Loucy (cell line): Measurements from ENCODE around the gene ERP27.
A peak's percentile ranks its signal among the peaks of the same experiment; 100 is the strongest.

Source experiments
- H2AFZ ChIP-seq: fragments of 200-600 bp; sonication (generic); 2 replicates; pipeline ENCODE4 v1.6.0; 2016; ENCODE audit warnings: antibody characterized with exemption, mild to moderate bottlenecking, low read length, moderate library complexity
- H3F3A ChIP-seq: fragments of 200-600 bp; 2 replicates; pipeline ENCODE4 v1.6.0; 2016; ENCODE audit warnings: antibody characterized with exemption, low read depth, mild to moderate bottlenecking
- H3K27me3 ChIP-seq: fragments of 200-600 bp; sonication (generic); 2 replicates; pipeline ENCODE4 v1.6.1; 2014; ENCODE audit warnings: low read length, mild to moderate bottlenecking; ENCODE audit not compliant: insufficient read depth, poor library complexity, severe bottlenecking
- H3K36me3 ChIP-seq: fragments of 200-600 bp; sonication (generic); 2 replicates; pipeline ENCODE4 v1.6.1; 2016; ENCODE audit warnings: low read length; ENCODE audit not compliant: insufficient read depth
- H3K4me1 ChIP-seq: fragments of 200-600 bp; sonication (generic); 2 replicates; pipeline ENCODE4 v1.5.1; 2014; ENCODE audit warnings: low read length, mild to moderate bottlenecking; ENCODE audit not compliant: insufficient read depth, poor library complexity, severe bottlenecking
- H3K4me2 ChIP-seq: fragments of 200-600 bp; sonication (generic); 2 replicates; pipeline ENCODE4 v1.6.0; 2014; ENCODE audit warnings: antibody characterized with exemption, low read length, low read depth, mild to moderate bottlenecking; ENCODE audit not compliant: poor library complexity, severe bottlenecking
- H3K4me3 ChIP-seq: fragments of 200-600 bp; sonication (generic); 2 replicates; pipeline ENCODE4 v1.5.1; 2014; ENCODE audit warnings: low read length, mild to moderate bottlenecking, mixed read lengths; ENCODE audit not compliant: poor library complexity, severe bottlenecking
- H3K79me2 ChIP-seq: fragments of 200-600 bp; sonication (generic); 2 replicates; pipeline ENCODE4 v1.6.1; 2014; ENCODE audit warnings: low read length; ENCODE audit not compliant: insufficient read depth
- H3K9ac ChIP-seq: fragments of 200-600 bp; sonication (generic); 2 replicates; pipeline ENCODE4 v1.6.0; 2014; ENCODE audit warnings: mild to moderate bottlenecking, low read depth, low read length, moderate library complexity; ENCODE audit not compliant: poor library complexity, severe bottlenecking
- H3K9me2 ChIP-seq: fragments of 200-600 bp; sonication (generic); replicated peaks from 2 replicates; pipeline ENCODE4 v1.6.1; 2016; ENCODE audit warnings: low read depth, low read length, mixed read lengths
- H3K9me3 ChIP-seq: fragments of 200-600 bp; sonication (generic); 2 replicates; pipeline ENCODE4 v1.6.1; 2014; ENCODE audit warnings: mild to moderate bottlenecking, antibody characterized with exemption, low read length, low read depth; ENCODE audit not compliant: insufficient read depth
- H4K20me1 ChIP-seq: fragments of 200-600 bp; sonication (generic); 2 replicates; pipeline ENCODE4 v1.6.0; 2014; ENCODE audit warnings: antibody characterized with exemption, low read length, mild to moderate bottlenecking; ENCODE audit not compliant: insufficient read depth, poor library complexity, severe bottlenecking
- EZH2phosphoT487 ChIP-seq: fragments of 200-600 bp; IDR thresholded peaks from 2 replicates; pipeline ENCODE4 v1.6.1; 2018; ENCODE audit warnings: antibody characterized with exemption, mild to moderate bottlenecking, moderate library complexity, borderline replicate concordance
- TF ChIP-seq, protein P1 (sequence below): fragments of 200-600 bp; sonication (generic); conservative IDR thresholded peaks from 2 replicates; pipeline ENCODE4 v1.5.1; 2014; ENCODE audit warnings: mild to moderate bottlenecking, antibody characterized with exemption, low read length

The ERP27 gene

DNA sequence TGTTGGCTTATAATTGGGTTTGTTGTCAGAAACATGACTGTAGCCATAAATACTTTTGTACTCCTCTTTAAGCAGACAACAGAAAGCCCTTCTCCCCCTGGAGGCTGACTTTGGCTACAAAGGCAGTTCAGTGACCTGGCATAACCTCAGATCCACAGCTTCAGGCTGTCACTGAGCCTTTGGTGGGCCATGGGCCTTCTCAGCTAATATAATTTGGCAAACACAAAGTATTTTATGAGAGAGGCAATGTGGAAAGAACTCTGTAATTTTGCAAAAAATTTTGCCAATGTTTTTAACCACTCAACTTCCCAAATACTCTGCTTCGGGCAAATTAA, 37.1 kb downstream of the ERP27 start:
- Histone ChIP-seq H3K4me2 (no peak overlapping the region), H4K20me1 (no peaks in the 10 kb centered on the region), H3K4me1 (peaks cover 34% of the 10 kb centered on the region), H3K36me3 (no peaks in the 10 kb centered on the region), H3K27me3 (no peaks in the 10 kb centered on the region), H2AFZ (no peak overlapping the region; the same call in 1 of the 2 replicates), H3K9ac (no peak overlapping the region), H3K79me2 (no peaks in the 10 kb centered on the region), H3F3A (no peaks in the 10 kb centered on the region), H3K4me3 (no peak overlapping the region), H3K9me2 (no peaks in the 10 kb centered on the region), H3K9me3 (no peaks in the 10 kb centered on the region)
- TF ChIP-seq EZH2phosphoT487, result no peak
- TF ChIP-seq, protein P1, sequence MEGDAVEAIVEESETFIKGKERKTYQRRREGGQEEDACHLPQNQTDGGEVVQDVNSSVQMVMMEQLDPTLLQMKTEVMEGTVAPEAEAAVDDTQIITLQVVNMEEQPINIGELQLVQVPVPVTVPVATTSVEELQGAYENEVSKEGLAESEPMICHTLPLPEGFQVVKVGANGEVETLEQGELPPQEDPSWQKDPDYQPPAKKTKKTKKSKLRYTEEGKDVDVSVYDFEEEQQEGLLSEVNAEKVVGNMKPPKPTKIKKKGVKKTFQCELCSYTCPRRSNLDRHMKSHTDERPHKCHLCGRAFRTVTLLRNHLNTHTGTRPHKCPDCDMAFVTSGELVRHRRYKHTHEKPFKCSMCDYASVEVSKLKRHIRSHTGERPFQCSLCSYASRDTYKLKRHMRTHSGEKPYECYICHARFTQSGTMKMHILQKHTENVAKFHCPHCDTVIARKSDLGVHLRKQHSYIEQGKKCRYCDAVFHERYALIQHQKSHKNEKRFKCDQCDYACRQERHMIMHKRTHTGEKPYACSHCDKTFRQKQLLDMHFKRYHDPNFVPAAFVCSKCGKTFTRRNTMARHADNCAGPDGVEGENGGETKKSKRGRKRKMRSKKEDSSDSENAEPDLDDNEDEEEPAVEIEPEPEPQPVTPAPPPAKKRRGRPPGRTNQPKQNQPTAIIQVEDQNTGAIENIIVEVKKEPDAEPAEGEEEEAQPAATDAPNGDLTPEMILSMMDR, result peak; percentile 51

DNA sequence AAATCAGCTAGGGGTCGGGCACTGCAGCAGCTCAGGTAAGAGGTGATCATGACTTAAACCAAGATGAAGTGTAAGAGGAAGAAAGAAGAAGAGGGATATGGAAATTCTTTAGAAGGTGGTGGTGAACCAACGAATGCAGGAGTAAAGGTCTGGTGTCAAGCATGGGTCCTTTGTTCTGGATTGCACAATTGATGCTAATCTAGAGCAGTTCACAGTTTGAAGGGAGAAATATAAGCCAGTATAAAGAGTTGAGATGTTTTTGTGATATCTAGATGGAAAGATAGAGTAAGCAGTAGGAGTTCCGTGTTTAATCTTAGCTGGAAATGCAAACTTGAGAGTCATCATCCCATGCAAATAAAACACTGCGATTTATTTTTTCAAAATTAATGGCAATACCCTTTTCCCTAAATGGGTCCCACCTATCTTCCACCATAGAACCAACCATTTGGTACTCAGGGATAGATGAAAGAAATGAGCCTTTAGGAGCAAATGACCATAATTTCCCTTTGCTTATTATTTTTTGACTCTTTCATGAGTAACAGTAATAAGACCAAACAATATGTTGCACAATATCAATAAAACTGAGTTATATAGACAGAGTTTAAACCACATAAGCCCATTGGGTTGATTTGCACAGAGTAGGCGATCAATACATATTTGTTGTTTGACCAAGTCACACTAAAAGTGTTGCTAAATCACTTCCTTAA, 37.7 kb downstream of the ERP27 start:
- Histone ChIP-seq H3K9ac (no peak overlapping the region), H3K36me3 (no peaks in the 10 kb centered on the region), H3K4me1 (peaks cover 34% of the 10 kb centered on the region), H3K4me2 (no peak overlapping the region), H3K79me2 (no peaks in the 10 kb centered on the region), H3K27me3 (no peaks in the 10 kb centered on the region), H2AFZ (no peak overlapping the region), H4K20me1 (no peaks in the 10 kb centered on the region), H3K4me3 (no peak overlapping the region), H3K9me3 (no peaks in the 10 kb centered on the region), H3F3A (no peaks in the 10 kb centered on the region), H3K9me2 (no peaks in the 10 kb centered on the region)
- TF ChIP-seq, protein P1, result no peak
- TF ChIP-seq EZH2phosphoT487, result no peak

DNA sequence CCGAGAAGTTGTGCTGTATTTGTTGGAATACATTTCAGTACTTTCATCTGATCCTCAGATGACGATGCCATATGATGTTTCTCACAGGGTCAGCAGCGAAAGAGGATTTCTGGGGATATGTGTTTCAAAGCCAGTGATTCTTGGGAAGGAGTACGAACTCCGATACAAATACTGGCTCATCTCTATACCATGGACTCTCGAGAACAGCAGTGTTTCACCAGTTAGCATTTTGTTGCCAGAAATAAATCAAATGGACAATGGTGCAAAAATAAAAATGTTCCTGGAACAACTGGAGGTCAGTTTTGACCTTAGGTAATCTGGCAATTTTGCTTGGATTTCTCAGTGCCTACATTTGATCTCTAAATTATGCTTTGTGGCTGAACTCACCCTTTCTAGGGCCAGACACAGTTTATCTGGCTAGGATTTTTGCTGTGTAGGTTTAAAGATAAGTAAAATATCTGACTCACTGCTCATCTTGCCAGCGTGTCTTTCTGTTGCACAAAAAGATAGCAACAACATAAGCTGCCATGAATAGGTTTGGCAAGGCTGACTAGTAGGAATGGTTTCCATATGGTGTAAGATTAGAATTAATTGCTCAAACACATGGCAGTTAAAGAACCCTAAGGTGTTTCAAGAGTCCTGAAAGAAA, 41.7 kb downstream of the ERP27 start:
- no peak overlapping the region for H3K4me3 ChIP-seq

More for the DNA sequence above, 41.7 kb downstream of the ERP27 start:
- Histone ChIP-seq H3K9me3 (no peaks in the 10 kb centered on the region), H3K79me2 (no peaks in the 10 kb centered on the region), H3K9me2 (no peaks in the 10 kb centered on the region), H3K4me1 (peaks cover 9% of the 10 kb centered on the region), H4K20me1 (no peaks in the 10 kb centered on the region), H3F3A (no peaks in the 10 kb centered on the region), H3K9ac (no peak overlapping the region), H3K27me3 (no peaks in the 10 kb centered on the region), H3K4me2 (no peak overlapping the region), H2AFZ (no peak overlapping the region), H3K36me3 (no peaks in the 10 kb centered on the region)
- TF ChIP-seq, protein P1, result no peak
- TF ChIP-seq EZH2phosphoT487, result no peak
